ENCODE data around the gene LIF. TPM values are rescaled to one million over a fixed set of nuclear protein-coding genes. Genes with fewer than 3 reads are reported as not detected.

The LIF gene
- total and polyA plus RNA-seq, 2 of the 4 experiments (the other 2 are of a cell fraction): 130 to 214 TPM

GRCh38 chr22:30284666-30285065, 38.1 kb upstream of the LIF start:
- WGBS, 2 experiments (ENCODE audit: extremely low coverage in 2 of 2, insufficient read length in 1 of 2): 100% methylated on average over 1 of the region's 4 CpGs; no CpG with 5 or more reads in 1 of the 2 experiments
- Histone ChIP-seq H3K4me2 (ENCODE audit: low read depth, low read length) (no peak overlapping the region), H3K9me1 (ENCODE audit: insufficient read depth, low read length) (peaks cover 5% of the 10 kb centered on the region), H3K36me3 (ENCODE audit: control insufficient read depth, insufficient read depth, low read length) (peaks cover 24% of the 10 kb centered on the region), H3K79me1 (ENCODE audit: low read depth in 1 of 2, low read length in 2 of 2) (peaks cover 0 to 14% of the 10 kb centered on the region in 2 experiments; a peak in 3 of 4 replicates), H2BK15ac (ENCODE audit: low read depth, low read length) (no peak overlapping the region), H2AK5ac (ENCODE audit: low read depth, low read length) (no peak overlapping the region), H2AK9ac (replicated peaks; ENCODE audit: low read depth, low read length, poor library complexity) (no peak overlapping the region), H3K27me3 (ENCODE audit: control insufficient read depth, insufficient read depth, low read length) (no peaks in the 10 kb centered on the region), H3K18ac (ENCODE audit: low read depth, low read length) (no peak overlapping the region), H2BK20ac (ENCODE audit: low read depth, low read length) (no peak overlapping the region), H4K5ac (ENCODE audit: low read depth, low read length) (no peak overlapping the region), H2AFZ (replicated peaks; ENCODE audit: low read length, poor library complexity) (no peak overlapping the region), H2BK120ac (ENCODE audit: low read depth, low read length) (no peak overlapping the region), H4K8ac (ENCODE audit: low read depth in 2 of 2, low read length in 2 of 2) (no peak overlapping the region), H3K27ac (ENCODE audit: insufficient read depth, low read length) (no peak overlapping the region), H4K20me1 (ENCODE audit: insufficient read depth, low read length) (peaks cover 3% of the 10 kb centered on the region; the same call in 1 of the 2 replicates), H3K9ac (ENCODE audit: low read depth, low read length) (no peak overlapping the region), H4K91ac (ENCODE audit: insufficient read depth, low read depth, low read length) (no peak overlapping the region), H3K9me3 (ENCODE audit: control insufficient read depth, insufficient read depth, low read length) (no peaks in the 10 kb centered on the region), H3K14ac (replicated peaks; ENCODE audit: low read depth, low read length) (no peak overlapping the region), H3K4me3 (ENCODE audit: insufficient read depth, low read depth, low read length) (no peak overlapping the region), H3K56ac (ENCODE audit: extremely low read depth, insufficient read depth, low read length) (no peak overlapping the region), H3K23ac (ENCODE audit: low read depth, low read length) (no peak overlapping the region), H2BK5ac (ENCODE audit: low read depth, low read length, poor library complexity, severe bottlenecking) (no peak overlapping the region), H3K4me1 (ENCODE audit: control insufficient read depth, insufficient read depth, low read length) (peaks cover 4% of the 10 kb centered on the region), H3K4ac (ENCODE audit: low read depth, low read length) (no peak overlapping the region)
- ChIA-PET POLR2A (ENCODE audit: unreplicated experiment) (no interaction called here), CTCF (no interaction called here)
- TF ChIP-seq FOS (IDR thresholded peaks at IDR 0.05; ENCODE audit: low read depth, low read length): no peak
- no peak for TF ChIP-seq CEBPB (IDR thresholded peaks at IDR 0.05; ENCODE audit: low read depth, low read length)
- no peak for TF ChIP-seq SMC3 (IDR thresholded peaks at IDR 0.05; ENCODE audit: low read depth, low read length)
- TF ChIP-seq BHLHE40 (IDR thresholded peaks at IDR 0.05; ENCODE audit: low read depth, low read length): no peak
- TF ChIP-seq MAFK (IDR thresholded peaks at IDR 0.05; ENCODE audit: low read depth, low read length): no peak
- TF ChIP-seq RFX5 (IDR thresholded peaks at IDR 0.05; ENCODE audit: low read depth, low read length): no peak
- DNase-seq: no peak
- intact Hi-C loops (cut with micrococcal nuclease): no loop called here
- BruUV-seq (replicated peaks): no TSS peak
- in situ Hi-C loops (cut with MboI; ENCODE audit: low sequenced_read_pairs): no loop called here
- dilution Hi-C loops (cut with HindIII; ENCODE audit: low sequenced_read_pairs, unreplicated experiment): no loop called here
- ATAC-seq (ENCODE audit: low read depth): no peak
